ENCODE measurements around the gene TMEM39A.

TMEM39A gene

GRCh38 chr3:119463171-119464169 lies at the start of gene TMEM39A:
Gene TMEM39A (minus strand): TSS chr3:119463615. CDS start chr3:119462074, 1,541 bp downstream.
- ChIA-PET POLR2A (interaction anchor here (0.9 to 2.2 kb wide), 5 partner anchors 9 to 631 kb away, joined by 4 to 14 read pairs (median 4); partner anchors contain the start of genes GSK3B and TIMMDC1), CTCF (interaction anchor here (0.6 to 4.8 kb wide), 4 partner anchors 16 to 220 kb away, joined by 3 to 38 read pairs (median 3); partner anchors contain the start of gene TIMMDC1)
- DNase-seq (ENCODE audit: low read depth, low spot score), result peak; percentile 89
- TF ChIP-seq CTCF (IDR thresholded peaks at IDR 0.05; ENCODE audit: insufficient read depth, low read length, missing control alignments), result no peak
- peak within 1 kb of the TSS; percentile 94 for H3K4me3 ChIP-seq (ENCODE audit: low read depth, low read length)

- H3K4me3 ChIP-seq (ENCODE audit: low read depth, low read length), result no peak overlapping the region
- TF ChIP-seq CTCF (IDR thresholded peaks at IDR 0.05; ENCODE audit: insufficient read depth, low read length, missing control alignments), result no peak
- ChIA-PET POLR2A (no interaction called here), CTCF (no interaction called here)
- DNase-seq (ENCODE audit: low read depth, low spot score), result no peak
These were observed 47.3 kb upstream of the TMEM39A start for GRCh38 chr3:119510690-119511089.

GRCh38 chr3:119508172-119508845 lies 44.9 kb upstream of the TMEM39A start:
- CTCF ChIA-PET, result interaction anchor here (1.0 to 1.5 kb wide), 2 partner anchors 23 to 166 kb away, joined by 3 read pairs; no protein-coding TSS in a partner anchor
- DNase-seq (ENCODE audit: low read depth, low spot score), result no peak

GRCh38 chr3:119507404-119507803 lies 44.0 kb upstream of the TMEM39A start:
- H3K4me3 ChIP-seq (ENCODE audit: low read depth, low read length), result no peak overlapping the region
- no peak for DNase-seq (ENCODE audit: low read depth, low spot score)
- CTCF ChIA-PET, result interaction anchor here (1.5 kb wide), 1 partner anchor 22 kb away, joined by 3 read pairs; no protein-coding TSS in a partner anchor
- TF ChIP-seq CTCF (IDR thresholded peaks at IDR 0.05; ENCODE audit: insufficient read depth, low read length, missing control alignments), result no peak
- POLR2A ChIA-PET, result no interaction called here

More at GRCh38 chr3:119508172-119508845, 44.9 kb upstream of the TMEM39A start:
- no peak overlapping the region for H3K4me3 ChIP-seq (ENCODE audit: low read depth, low read length)
- no peak for TF ChIP-seq CTCF (IDR thresholded peaks at IDR 0.05; ENCODE audit: insufficient read depth, low read length, missing control alignments)
- POLR2A ChIA-PET, result no interaction called here

- ChIA-PET CTCF (interaction anchor here (1.5 kb wide), 1 partner anchor 22 kb away, joined by 3 read pairs; no protein-coding TSS in a partner anchor), POLR2A (no interaction called here)
- no peak overlapping the region for H3K4me3 ChIP-seq (ENCODE audit: low read depth, low read length)
- TF ChIP-seq CTCF (IDR thresholded peaks at IDR 0.05; ENCODE audit: insufficient read depth, low read length, missing control alignments), result no peak
- no peak for DNase-seq (ENCODE audit: low read depth, low spot score)
These were observed 43.2 kb upstream of the TMEM39A start for GRCh38 chr3:119506631-119507030.
